ENCODE results near the gene KCNG2. TPM values are rescaled to one million over a fixed set of nuclear protein-coding genes. Genes with fewer than 3 reads are reported as not detected.

KCNG2 gene
- total RNA-seq, 1 donor from 2014 or later = not detected

DNA sequence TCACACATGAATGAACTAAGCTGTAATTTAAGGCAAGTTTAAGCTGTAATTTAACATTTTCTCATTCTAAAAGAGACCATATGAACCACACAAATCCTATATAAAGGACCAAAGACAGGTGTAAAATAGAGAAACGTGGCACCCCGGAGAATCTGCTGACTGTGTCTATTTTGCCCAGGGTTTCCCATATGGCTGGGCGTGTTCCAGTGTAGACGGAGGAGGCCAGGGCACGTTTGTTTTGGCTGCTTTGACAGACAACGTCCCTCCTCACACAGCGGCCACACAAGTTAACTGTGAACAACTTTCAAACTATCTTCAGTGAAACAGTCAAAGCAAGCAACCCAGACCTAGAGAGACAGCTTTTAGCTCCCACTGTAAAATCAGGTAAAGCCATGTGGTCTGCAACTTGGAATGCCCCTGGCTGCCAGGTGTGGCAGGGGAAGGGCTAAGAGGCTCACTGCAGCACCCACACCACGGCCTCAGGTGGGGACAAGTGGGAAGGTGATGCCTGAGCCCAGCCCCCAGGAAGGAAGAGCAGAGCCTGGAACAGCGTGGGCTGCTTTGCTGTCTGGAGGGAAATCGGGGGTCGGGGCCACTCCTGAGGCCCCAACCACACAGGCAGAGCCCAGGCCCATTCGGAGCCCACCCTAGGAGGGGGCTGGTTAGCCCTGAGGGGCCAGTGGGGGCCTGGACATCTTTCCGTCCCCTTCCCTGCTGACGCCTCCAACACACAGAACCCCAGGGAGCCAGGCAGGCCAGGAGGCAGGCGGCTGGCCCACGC, 113.0 kb downstream of the KCNG2 start:
- no peak for TF ChIP-seq CTCF (IDR thresholded peaks at IDR 0.05; ENCODE audit: unreplicated experiment)
- Mint-ChIP-seq H3K36me3 (ENCODE audit: insufficient read depth) (peaks cover 38% of the 10 kb centered on the region), H3K4me3 (ENCODE audit: low read depth) (no peak overlapping the region), H3K9me3 (ENCODE audit: low read depth) (peaks cover 5% of the 10 kb centered on the region), H3K27me3 (no peaks in the 10 kb centered on the region), H3K4me1 (ENCODE audit: low read depth) (no peaks in the 10 kb centered on the region), H3K27ac (no peak overlapping the region)
- DNase-seq (ENCODE audit: low spot score, unreplicated experiment) = no peak

GRCh38 chr18:79911344-79912270, 113.9 kb downstream of the KCNG2 start:
- peaks cover 40% of the 10 kb centered on the region for H3K36me3 Mint-ChIP-seq (ENCODE audit: insufficient read depth)
- H3K27me3 Mint-ChIP-seq = no peaks in the 10 kb centered on the region
- TF ChIP-seq CTCF (IDR thresholded peaks at IDR 0.05; ENCODE audit: unreplicated experiment) = no peak
- H3K27ac Mint-ChIP-seq = no peak overlapping the region
- peaks cover 7% of the 10 kb centered on the region for H3K9me3 Mint-ChIP-seq (ENCODE audit: low read depth)
- no peak overlapping the region for H3K4me3 Mint-ChIP-seq (ENCODE audit: low read depth)
- H3K4me1 Mint-ChIP-seq (ENCODE audit: low read depth) = no peaks in the 10 kb centered on the region
- DNase-seq (ENCODE audit: low spot score, unreplicated experiment) = no peak

- no peak overlapping the region for H3K4me3 Mint-ChIP-seq (ENCODE audit: low read depth)
- H3K9me3 Mint-ChIP-seq (ENCODE audit: low read depth) = peaks cover 7% of the 10 kb centered on the region
- H3K4me1 Mint-ChIP-seq (ENCODE audit: low read depth) = no peaks in the 10 kb centered on the region
- H3K27me3 Mint-ChIP-seq = no peaks in the 10 kb centered on the region
- no peak for TF ChIP-seq CTCF (IDR thresholded peaks at IDR 0.05; ENCODE audit: unreplicated experiment)
- H3K36me3 Mint-ChIP-seq (ENCODE audit: insufficient read depth) = peaks cover 45% of the 10 kb centered on the region
- no peak overlapping the region for H3K27ac Mint-ChIP-seq
- no peak for DNase-seq (ENCODE audit: low spot score, unreplicated experiment)
Observed at GRCh38 chr18:79912409-79912991, 114.8 kb downstream of the KCNG2 start.

GRCh38 chr18:79912994-79913831, 115.5 kb downstream of the KCNG2 start:
- Mint-ChIP-seq H3K27ac (no peak overlapping the region), H3K27me3 (no peaks in the 10 kb centered on the region), H3K4me3 (ENCODE audit: low read depth) (no peak overlapping the region), H3K9me3 (ENCODE audit: low read depth) (peaks cover 7% of the 10 kb centered on the region), H3K4me1 (ENCODE audit: low read depth) (no peaks in the 10 kb centered on the region), H3K36me3 (ENCODE audit: insufficient read depth) (peaks cover 47% of the 10 kb centered on the region)
- no peak for DNase-seq (ENCODE audit: low spot score, unreplicated experiment)
- no peak for TF ChIP-seq CTCF (IDR thresholded peaks at IDR 0.05; ENCODE audit: unreplicated experiment)
